Neural crest cell (in vitro differentiated cells): ENCODE measurements around the gene GALNT13. TPM values are rescaled to one million over a fixed set of nuclear protein-coding genes. Genes with fewer than 3 reads are reported as not detected.

Experiments used
- DNase-seq: peaks from one replicate; pipeline ENCODE4 v3.0.0; 2021; ENCODE audit warnings: low read depth, mixed read lengths, low spot score
- H3K27ac Mint-ChIP-seq: one replicate; pipeline ENCODE4 v1.8.0; 2021; ENCODE audit warnings: mild to moderate bottlenecking, mixed read lengths; ENCODE audit not compliant: unreplicated experiment
- H3K27me3 Mint-ChIP-seq: 2 replicates; pipeline ENCODE4 v1.8.0; 2021; ENCODE audit warnings: low read depth, mild to moderate bottlenecking, mixed read lengths
- H3K36me3 Mint-ChIP-seq: 2 replicates; pipeline ENCODE4 v1.8.0; 2021; ENCODE audit warnings: low read depth, mild to moderate bottlenecking, mixed read lengths
- H3K4me1 Mint-ChIP-seq: 2 replicates; pipeline ENCODE4 v1.8.0; 2021; ENCODE audit warnings: mixed read lengths
- H3K4me3 Mint-ChIP-seq: one replicate; pipeline ENCODE4 v1.8.0; 2021; ENCODE audit warnings: mild to moderate bottlenecking, mixed read lengths
- H3K9me3 Mint-ChIP-seq: 2 replicates; pipeline ENCODE4 v1.8.0; 2021; ENCODE audit warnings: mixed read lengths
- CTCF ChIP-seq: fragments of 200-600 bp; sonication (generic); conservative IDR thresholded peaks from 2 replicates; pipeline ENCODE4 v1.5.0; 2021; ENCODE audit warnings: antibody characterized with exemption, mild to moderate bottlenecking
- total RNA-seq: library from RNA; stranded (reverse); gene quantifications from 2 replicates; pipeline ENCODE4 v1.2.1, GENCODE V29; 2021

The GALNT13 gene
- total RNA-seq, 1 donor from 2014 or later = 7.4 TPM

GRCh38 chr2:154228566-154229280, 357.0 kb downstream of the GALNT13 start:
- Mint-ChIP-seq H3K36me3 (no peaks in the 10 kb centered on the region), H3K4me1 (peaks cover 14% of the 10 kb centered on the region), H3K9me3 (peaks cover 2% of the 10 kb centered on the region), H3K27ac (no peak overlapping the region), H3K27me3 (no peaks in the 10 kb centered on the region), H3K4me3 (no peak overlapping the region)
- no peak for DNase-seq
- no peak for TF ChIP-seq CTCF

GRCh38 chr2:154229966-154230365, 358.2 kb downstream of the GALNT13 start:
- no peaks in the 10 kb centered on the region for H3K36me3 Mint-ChIP-seq
- H3K27me3 Mint-ChIP-seq = no peaks in the 10 kb centered on the region
- no peak overlapping the region for H3K27ac Mint-ChIP-seq
- H3K4me1 Mint-ChIP-seq = peaks cover 14% of the 10 kb centered on the region
- H3K4me3 Mint-ChIP-seq = no peak overlapping the region
- no peak for DNase-seq
- H3K9me3 Mint-ChIP-seq = peaks cover 2% of the 10 kb centered on the region
- no peak for TF ChIP-seq CTCF

- H3K4me1 Mint-ChIP-seq = peaks cover 7% of the 10 kb centered on the region
- DNase-seq = no peak
- no peak for TF ChIP-seq CTCF
- H3K27me3 Mint-ChIP-seq = no peaks in the 10 kb centered on the region
- no peaks in the 10 kb centered on the region for H3K36me3 Mint-ChIP-seq
- no peak overlapping the region for H3K4me3 Mint-ChIP-seq
- peaks cover 2% of the 10 kb centered on the region for H3K9me3 Mint-ChIP-seq
- no peak overlapping the region for H3K27ac Mint-ChIP-seq
Measured at GRCh38 chr2:154231021-154231420, 359.3 kb downstream of the GALNT13 start.

GRCh38 chr2:154233231-154233630, 361.5 kb downstream of the GALNT13 start:
- Mint-ChIP-seq H3K9me3 (peaks cover 2% of the 10 kb centered on the region), H3K4me1 (no peaks in the 10 kb centered on the region), H3K27me3 (no peaks in the 10 kb centered on the region), H3K27ac (no peak overlapping the region), H3K4me3 (no peak overlapping the region), H3K36me3 (no peaks in the 10 kb centered on the region)
- TF ChIP-seq CTCF = no peak
- no peak for DNase-seq

- TF ChIP-seq CTCF = no peak
- H3K9me3 Mint-ChIP-seq = no peaks in the 10 kb centered on the region
- no peak for DNase-seq
- H3K4me1 Mint-ChIP-seq = no peaks in the 10 kb centered on the region
- no peak overlapping the region for H3K27ac Mint-ChIP-seq
- no peak overlapping the region for H3K4me3 Mint-ChIP-seq
- no peaks in the 10 kb centered on the region for H3K36me3 Mint-ChIP-seq
- no peaks in the 10 kb centered on the region for H3K27me3 Mint-ChIP-seq
Measured at GRCh38 chr2:154238252-154238651, 366.5 kb downstream of the GALNT13 start.
